Astrocyte of the hippocampus (primary cell): ENCODE measurements around the gene CT45A8.
"Not testable (repeated sequence)": the region's sequence is repeated elsewhere in the genome, so short reads cannot be mapped to it uniquely, and the experiment has no call there.

Experiments
- DNase-seq: peaks from one replicate; pipeline ENCODE4 v3.0.0; 2011; ENCODE audit warnings: low read depth, low spot score

The CT45A8 gene

GRCh38 chrX:135854438-135854837 is at the start of gene CT45A8:
Gene CT45A8, minus strand, starts transcription at chrX:135854538. Its CDS starts 3,755 bp downstream, at chrX:135850783.
- DNase-seq: not testable (repeated sequence)

DNA sequence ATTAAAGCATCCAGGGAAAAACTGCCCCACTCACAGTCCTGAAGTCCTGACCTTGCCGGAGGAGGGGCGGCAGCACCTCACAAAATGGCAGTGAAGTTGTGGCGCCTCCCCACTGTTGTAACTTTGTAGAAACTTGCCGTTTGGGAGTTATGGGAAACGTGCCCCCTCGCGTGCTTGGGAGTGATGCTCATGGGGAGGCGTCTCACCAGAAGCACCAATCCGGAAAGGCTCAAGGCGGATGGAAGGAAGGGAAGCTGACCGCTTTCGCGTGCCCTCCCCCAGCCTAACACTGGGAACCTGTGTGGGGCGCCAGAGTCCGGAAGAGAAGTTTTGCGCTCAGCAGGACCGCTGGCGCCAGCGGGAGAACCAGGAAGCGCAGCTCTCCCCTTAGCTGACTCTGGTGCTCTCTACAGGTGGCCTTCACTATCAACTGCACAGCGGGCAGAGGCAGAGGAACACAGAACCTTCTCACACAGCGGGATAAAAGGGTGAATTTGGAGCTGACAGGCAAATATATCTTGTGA is 39.0 kb upstream of the CT45A8 start, which contains the start of the genes CT45A10 and SAGE1:
Gene CT45A10 (minus strand): TSS at position 151 of the 524 bp plus-strand sequence. CDS start 8,100 bp downstream, outside the sequence.
Gene SAGE1 (plus strand): TSS at position 423 of the 524 bp plus-strand sequence. CDS start 2,527 bp downstream, outside the sequence.
- DNase-seq: no peak

DNA sequence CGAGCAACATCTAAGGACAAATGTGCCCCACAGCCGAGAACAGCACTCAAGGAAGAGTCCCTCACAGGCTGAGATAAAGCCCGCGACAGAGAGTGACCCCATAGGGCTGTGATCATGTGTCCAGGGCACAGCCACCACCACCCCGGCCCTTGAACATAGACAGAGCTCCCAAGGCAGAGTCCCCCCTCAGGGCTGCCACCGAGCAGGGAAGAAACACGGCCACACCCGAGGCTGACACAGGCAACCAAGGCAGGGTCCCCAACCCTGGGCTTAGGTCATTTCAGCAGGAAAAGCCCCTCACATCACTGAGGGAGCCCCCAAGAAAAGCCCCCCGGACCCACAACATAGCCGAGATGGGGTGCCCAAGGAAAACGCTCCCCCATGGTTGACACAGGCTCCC is 38.4 kb upstream of the CT45A8 start:
- no peak for DNase-seq

DNA sequence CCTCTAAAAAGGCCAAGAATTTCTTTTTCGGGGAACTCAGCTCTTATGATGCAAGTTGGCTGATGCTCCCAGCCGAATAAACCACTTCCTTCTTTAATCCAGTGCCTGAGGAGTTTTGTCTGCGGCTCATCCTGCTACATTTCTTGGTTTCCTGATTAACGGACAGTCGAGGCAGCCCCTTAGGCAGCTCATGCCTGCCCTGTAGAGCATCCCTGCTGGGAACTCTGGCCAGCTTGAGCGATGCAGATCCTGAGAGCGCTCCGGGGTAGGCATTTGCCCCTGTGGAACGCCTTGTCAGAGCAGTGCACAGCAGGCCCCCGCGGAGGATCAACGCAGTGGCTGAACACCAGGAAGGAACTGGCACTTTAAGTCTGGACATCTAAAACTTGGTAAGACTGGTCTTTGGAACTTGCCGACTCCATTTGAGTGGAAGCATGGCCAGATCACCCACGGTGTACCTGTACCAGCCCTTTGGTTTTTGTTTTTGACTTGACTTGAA is 35.8 kb upstream of the CT45A8 start:
- DNase-seq: no peak

- not testable (repeated sequence) for DNase-seq
These were observed 34.6 kb upstream of the CT45A8 start for GRCh38 chrX:135888976-135889375.

DNA sequence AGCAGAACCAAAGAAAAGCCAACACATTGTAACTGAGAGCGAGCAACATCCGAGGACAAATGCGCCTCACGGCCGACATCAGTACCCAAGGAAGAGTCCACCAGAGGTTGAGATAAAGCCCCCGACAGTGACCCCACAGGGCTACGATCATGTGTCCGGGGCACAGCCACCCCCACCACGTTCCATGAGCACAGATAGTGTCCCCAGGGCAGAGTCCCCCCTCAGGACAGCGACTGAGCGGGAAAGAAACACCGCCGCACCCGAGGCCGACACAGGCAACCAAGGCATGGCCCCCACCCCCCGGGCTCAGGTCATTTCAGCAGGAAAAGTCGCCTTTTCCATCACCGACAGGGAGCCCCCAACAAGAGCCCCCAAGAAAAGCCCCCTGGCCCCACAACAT is 33.9 kb upstream of the CT45A8 start:
- DNase-seq: not testable (repeated sequence)

DNA sequence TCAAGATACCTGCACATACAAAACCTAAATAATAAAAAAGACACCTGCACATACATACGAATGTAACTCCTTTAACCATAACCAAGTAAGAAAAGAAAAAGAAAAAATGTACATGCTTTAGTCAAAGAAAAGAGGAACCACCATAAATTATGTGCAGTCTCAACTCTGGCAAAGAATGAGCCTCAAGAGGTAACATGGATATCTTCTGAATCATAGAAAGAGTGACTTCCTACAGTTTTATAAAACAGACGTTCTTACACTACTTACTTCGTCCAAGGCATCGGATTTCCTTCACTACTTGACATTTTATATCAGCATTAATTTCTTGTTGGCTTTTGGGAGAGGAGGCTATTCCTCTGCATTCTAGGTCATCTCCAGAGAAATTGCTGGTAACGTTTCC is 28.4 kb upstream of the CT45A8 start:
- DNase-seq: not testable (repeated sequence)

DNA sequence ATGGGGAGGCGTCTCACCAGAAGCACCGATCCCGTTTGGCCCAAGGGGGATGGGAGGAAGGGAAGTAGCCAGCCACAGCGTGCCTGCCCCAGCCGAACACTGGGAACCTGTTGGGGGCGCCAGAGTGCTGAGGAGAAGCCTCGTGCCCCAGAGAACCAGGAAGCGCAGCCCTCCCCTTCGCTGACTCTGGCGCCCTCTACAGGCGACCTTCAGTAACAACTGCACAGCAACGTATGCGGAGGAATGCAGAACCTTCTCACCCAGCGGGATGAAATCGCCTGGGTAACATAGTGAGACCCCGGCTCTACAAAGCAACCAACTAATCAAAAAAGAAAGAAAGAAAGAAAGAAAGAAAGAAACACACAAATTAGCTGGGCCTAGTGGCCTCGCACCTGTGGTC is 17.4 kb upstream of the CT45A8 start, which contains the start of gene CT45A9:
Gene CT45A9 (minus strand): TSS at position 101 of the 400 bp plus-strand sequence. CDS start 3,751 bp downstream, outside the sequence.
- not testable (repeated sequence) for DNase-seq

DNA sequence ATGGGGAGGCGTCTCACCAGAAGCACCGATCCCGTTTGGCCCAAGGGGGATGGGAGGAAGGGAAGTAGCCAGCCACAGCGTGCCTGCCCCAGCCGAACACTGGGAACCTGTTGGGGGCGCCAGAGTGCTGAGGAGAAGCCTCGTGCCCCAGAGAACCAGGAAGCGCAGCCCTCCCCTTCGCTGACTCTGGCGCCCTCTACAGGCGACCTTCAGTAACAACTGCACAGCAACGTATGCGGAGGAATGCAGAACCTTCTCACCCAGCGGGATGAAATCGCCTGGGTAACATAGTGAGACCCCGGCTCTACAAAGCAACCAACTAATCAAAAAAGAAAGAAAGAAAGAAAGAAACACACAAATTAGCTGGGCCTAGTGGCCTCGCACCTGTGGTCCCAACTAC is 17.2 kb downstream of the CT45A8 start, which contains the start of gene CT45A7:
Gene CT45A7 (minus strand): TSS at position 101 of the 400 bp plus-strand sequence. CDS start 3,747 bp downstream, outside the sequence.
- DNase-seq: not testable (repeated sequence)

- not testable (repeated sequence) for DNase-seq
These were observed 34.4 kb downstream of the CT45A8 start, which contains the start of gene CT45A2 for GRCh38 chrX:135819912-135820311. Gene CT45A2, minus strand, starts transcription at chrX:135820012. Its CDS starts 3,747 bp downstream, at chrX:135816265.

DNA sequence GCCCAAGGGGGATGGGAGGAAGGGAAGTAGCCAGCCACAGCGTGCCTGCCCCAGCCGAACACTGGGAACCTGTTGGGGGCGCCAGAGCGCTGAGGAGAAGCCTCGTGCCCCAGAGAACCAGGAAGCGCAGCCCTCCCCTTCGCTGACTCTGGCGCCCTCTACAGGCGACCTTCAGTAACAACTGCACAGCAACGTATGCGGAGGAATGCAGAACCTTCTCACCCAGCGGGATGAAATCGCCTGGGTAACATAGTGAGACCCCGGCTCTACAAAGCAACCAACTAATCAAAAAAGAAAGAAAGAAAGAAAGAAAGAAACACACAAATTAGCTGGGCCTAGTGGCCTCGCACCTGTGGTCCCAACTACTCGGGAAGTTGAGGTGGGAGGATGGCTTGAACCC is 51.7 kb downstream of the CT45A8 start, which contains the start of gene CT45A6:
Gene CT45A6 (minus strand): TSS at position 101 of the 400 bp plus-strand sequence. CDS start 3,794 bp downstream, outside the sequence.
- DNase-seq: not testable (repeated sequence)
